HFFc6 (cell line): ENCODE measurements around the gene OR7A5. TPM values are rescaled to one million over a fixed set of nuclear protein-coding genes. Genes with fewer than 3 reads are reported as not detected.
"Not testable (repeated sequence)": the region's sequence is repeated elsewhere in the genome, so short reads cannot be mapped to it uniquely, and the experiment has no call there.

ENCODE experiments used
- DNase-seq: peaks from one replicate; pipeline ENCODE4 v3.0.0-alpha.2; 2018
- H3K27ac Mint-ChIP-seq: 2 replicates; pipeline ENCODE4 v1.8.0; 2020; ENCODE audit warnings: mild to moderate bottlenecking, mixed read lengths
- H3K27me3 Mint-ChIP-seq: 2 replicates; pipeline ENCODE4 v1.8.0; 2021; ENCODE audit warnings: mild to moderate bottlenecking, moderate library complexity, mixed read lengths; ENCODE audit not compliant: insufficient read depth
- H3K36me3 Mint-ChIP-seq: 2 replicates; pipeline ENCODE4 v1.8.0; 2021; ENCODE audit warnings: low read depth, mixed read lengths
- H3K4me1 Mint-ChIP-seq: 2 replicates; pipeline ENCODE4 v1.8.0; 2020; ENCODE audit warnings: low read depth, mixed read lengths
- H3K4me3 Mint-ChIP-seq: 2 replicates; pipeline ENCODE4 v1.8.0; 2020; ENCODE audit warnings: mild to moderate bottlenecking, moderate library complexity, mixed read lengths
- H3K9me3 Mint-ChIP-seq: 2 replicates; pipeline ENCODE4 v1.8.0; 2020; ENCODE audit warnings: mild to moderate bottlenecking, mixed read lengths
- CTCF ChIP-seq: fragments of 200-600 bp; sonication (generic); IDR thresholded peaks from 2 replicates; pipeline ENCODE4 v1.5.0; 2021; ENCODE audit warnings: antibody characterized with exemption, mild to moderate bottlenecking
- total RNA-seq, 6 experiments: library from RNA; stranded (reverse); fragmentation: NEBNext Ultra II Directional; extraction: Animal tissue kit (Norgen Biotek cat#: 25700); gene quantifications; 2 replicates in 1 of 6; 3 replicates in 5 of 6; pipeline ENCODE4 v1.2.3, GENCODE V29; 2021

The OR7A5 gene
- total RNA-seq, 6 experiments from 2014 or later = not detected

DNA sequence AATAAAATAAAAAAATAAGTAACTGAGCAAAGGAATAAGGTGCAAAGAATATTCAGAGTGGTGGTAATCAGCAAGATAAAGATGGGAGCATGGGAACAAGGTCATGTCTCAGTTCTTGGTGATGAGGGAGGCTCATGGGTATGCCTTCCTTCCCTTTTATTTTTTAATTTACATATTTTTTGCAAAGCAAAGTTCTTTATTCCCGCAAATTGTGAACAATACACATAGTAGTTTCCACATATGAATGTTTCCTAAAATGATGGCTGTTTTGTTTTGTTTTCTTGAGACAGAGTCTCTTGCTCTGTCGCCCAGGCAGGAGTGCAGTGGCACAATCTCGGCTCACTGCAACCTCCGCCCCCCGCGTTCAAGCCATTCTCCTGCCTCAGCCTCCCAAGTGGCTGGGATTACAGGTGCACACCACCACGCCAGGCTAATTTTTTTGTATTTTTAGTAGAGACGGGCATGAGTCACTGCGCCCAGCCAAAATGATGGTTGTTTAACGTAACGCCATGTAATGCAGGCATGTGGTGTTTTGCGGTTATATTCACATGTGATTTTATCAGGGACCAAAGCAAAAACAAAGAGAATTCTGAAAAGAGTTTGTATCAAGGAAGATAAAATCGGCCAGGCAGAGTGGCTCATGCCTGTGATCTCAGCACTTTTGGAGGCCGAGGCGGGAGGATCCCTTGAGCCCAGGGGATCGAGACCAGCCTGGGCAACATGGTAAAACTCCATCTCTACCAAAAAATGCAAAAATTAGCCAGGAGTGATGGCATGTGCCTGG lies 52.2 kb downstream of the OR7A5 start:
- Mint-ChIP-seq H3K27ac (no peak overlapping the region), H3K36me3 (no peaks in the 10 kb centered on the region), H3K4me3 (no peak overlapping the region), H3K27me3 (peaks cover 8% of the 10 kb centered on the region), H3K9me3 (peaks cover under 1% of the 10 kb centered on the region; the same call in 1 of the 2 replicates), H3K4me1 (peaks cover 12% of the 10 kb centered on the region; the same call in 1 of the 2 replicates)
- no peak for DNase-seq
- TF ChIP-seq CTCF = no peak

DNA sequence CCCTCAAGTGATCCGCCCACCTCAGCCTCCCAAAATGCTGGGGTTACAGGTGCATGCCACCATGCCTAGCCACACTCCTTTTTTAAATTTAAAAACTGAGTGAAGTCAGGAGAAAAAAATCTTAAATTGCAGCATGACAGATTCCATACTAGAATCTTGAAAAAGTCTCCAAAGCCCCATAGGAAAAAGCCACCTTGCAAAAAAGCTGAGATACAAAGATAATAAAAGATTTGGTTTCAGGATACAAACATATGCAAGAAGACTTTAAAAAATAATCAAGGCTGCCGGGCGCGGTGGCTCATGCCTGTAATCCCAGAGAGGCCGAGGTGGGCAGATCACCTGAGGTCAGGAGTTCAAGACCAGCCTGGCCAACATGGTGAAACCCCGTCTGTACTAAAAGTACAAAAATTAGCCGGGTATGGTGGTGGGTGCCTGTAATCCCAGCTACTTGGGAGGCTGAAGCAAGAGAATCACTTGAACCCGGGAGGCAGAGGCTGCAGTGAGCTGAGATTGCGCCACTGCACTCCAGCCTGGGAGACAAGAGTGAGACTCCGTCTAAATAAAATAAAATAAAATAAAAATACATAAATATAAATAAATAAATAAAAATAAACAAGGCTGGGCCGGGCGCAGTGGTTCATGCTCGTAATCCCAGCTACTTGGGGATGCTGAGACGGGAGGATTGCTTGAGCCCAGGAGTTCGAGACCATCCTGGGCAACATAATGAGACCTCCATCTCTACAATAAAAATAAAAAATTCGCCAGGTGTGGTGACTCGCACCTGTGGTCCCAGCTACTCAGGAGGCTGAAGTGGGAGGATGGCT lies 53.1 kb downstream of the OR7A5 start:
- not testable (repeated sequence) for H3K36me3 Mint-ChIP-seq, H3K27me3 Mint-ChIP-seq, H3K27ac Mint-ChIP-seq

DNA sequence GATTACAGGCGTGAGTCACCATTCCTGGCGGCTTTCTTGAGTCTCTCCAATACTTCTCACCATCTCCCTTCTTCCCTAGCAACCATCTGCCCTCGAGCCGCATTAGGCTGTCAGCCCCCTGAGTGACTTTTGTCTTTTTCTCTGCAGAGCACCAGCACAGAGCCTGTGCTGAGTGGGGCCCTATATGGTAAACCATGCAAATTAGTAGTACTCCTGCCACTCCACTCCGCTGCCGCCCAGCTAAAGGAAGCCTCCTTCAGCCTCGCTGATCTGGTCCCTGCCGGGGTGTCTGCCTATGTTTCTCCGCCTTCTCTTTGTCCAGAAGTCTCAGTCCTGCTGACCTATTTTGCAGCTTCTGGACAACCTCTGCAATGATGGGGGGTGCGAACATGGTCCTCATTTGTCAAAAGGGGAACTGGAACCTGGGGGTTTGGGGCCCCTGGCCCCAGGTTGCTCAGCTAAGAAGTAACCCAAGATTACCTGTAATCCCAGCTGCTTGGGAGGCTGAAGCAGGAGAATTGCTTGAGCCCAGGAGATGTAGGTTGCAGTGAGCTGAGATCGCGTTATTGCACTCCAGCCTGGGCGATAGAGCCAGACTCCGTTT lies 54.3 kb downstream of the OR7A5 start:
- peaks cover 12% of the 10 kb centered on the region; the same call in 1 of the 2 replicates for H3K4me1 Mint-ChIP-seq
- not testable (repeated sequence) for H3K27me3 Mint-ChIP-seq, H3K9me3 Mint-ChIP-seq, DNase-seq, H3K36me3 Mint-ChIP-seq, H3K4me3 Mint-ChIP-seq, H3K27ac Mint-ChIP-seq

More for the DNA sequence above, 53.1 kb downstream of the OR7A5 start:
- not testable (repeated sequence) for H3K4me3 Mint-ChIP-seq, H3K9me3 Mint-ChIP-seq, DNase-seq
- peaks cover 12% of the 10 kb centered on the region; the same call in 1 of the 2 replicates for H3K4me1 Mint-ChIP-seq

DNA sequence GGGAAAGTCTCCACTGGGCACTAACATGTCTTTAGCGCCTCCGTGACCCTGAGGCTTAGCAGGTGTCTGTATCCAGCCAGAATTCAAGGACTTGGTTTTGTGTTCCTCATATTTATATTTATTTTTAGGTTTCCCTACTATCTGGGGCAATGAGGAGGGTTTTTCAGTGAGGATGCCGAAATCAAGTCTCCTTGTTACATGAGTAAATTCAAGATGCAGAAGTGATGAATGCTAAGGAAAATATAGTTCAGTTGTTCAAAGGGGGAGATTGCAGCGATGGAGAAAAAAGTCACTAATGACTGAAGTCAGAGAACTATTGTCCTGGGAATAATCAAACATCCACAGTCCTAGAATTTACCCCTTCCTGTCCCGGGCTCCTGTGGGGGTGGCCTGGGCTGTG lies 55.8 kb downstream of the OR7A5 start:
- H3K27me3 Mint-ChIP-seq = peaks cover 6% of the 10 kb centered on the region; the same call in 1 of the 2 replicates
- no peak for TF ChIP-seq CTCF
- H3K9me3 Mint-ChIP-seq = no peaks in the 10 kb centered on the region; the same call in 1 of the 2 replicates
- H3K27ac Mint-ChIP-seq = no peak overlapping the region
- H3K4me1 Mint-ChIP-seq = no peaks in the 10 kb centered on the region; the same call in 1 of the 2 replicates
- H3K36me3 Mint-ChIP-seq = no peaks in the 10 kb centered on the region
- no peak overlapping the region for H3K4me3 Mint-ChIP-seq
- DNase-seq = no peak

DNA sequence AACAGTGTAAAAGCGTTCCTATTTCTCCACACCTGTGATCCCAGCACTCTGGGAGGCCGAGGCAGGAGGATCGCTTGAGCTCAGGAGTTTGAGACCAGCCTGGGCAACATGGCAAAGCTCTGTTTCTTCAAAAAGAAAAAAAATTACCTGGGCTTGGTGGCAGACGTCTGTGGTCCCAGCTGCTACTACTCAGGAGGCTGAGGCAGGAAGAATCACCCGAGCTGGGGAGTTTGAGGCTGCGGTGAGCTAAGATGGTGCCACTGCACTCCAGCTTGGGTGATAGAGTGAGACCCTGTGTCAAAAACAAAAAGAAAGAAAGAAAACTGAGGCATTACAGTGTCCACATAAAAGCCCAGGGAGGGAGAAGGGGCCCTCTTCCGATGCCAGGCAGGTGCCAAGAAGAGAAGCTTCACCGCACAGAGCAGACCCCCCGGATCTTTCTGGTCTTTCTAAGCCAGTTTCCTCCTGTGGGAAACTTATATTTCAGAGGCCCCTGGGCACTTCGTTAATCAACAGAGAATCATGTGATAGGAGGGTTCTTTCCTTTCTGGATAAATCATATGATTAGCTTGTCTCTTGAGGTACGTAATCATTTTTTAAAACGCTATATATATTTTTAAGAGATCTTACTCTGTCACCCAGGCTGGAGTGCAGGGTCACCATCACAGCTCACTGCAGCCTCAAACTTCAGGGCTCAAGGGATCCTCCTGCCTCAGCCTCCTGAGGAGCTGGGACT lies 56.7 kb downstream of the OR7A5 start, which contains the start of gene ADGRE2:
Gene ADGRE2 (minus strand): TSS at position 451 of the 736 bp plus-strand sequence. CDS start 1,804 bp downstream, outside the sequence.
- not testable (repeated sequence) for H3K4me3 Mint-ChIP-seq, H3K27me3 Mint-ChIP-seq, DNase-seq, H3K9me3 Mint-ChIP-seq, H3K4me1 Mint-ChIP-seq, H3K27ac Mint-ChIP-seq, H3K36me3 Mint-ChIP-seq

DNA sequence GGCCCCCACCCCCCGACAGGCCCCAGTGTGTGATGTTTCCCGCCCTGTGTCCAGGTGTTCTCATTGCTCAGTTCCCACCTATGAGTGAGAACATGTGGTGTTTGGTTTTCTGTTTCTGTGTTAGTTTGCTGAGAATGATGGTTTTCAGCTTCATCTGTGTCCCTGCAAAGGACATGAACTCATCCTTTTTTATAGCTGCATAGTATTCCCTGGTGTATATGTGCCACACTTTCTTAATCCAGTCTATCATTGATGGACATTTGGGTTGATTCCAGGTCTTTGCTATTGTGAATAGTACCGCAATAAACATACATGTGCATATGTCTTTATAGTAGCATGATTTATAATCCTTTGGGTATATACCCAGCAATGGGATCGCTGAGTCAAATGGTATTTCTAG lies 57.3 kb downstream of the OR7A5 start:
- H3K27ac Mint-ChIP-seq, DNase-seq, H3K4me1 Mint-ChIP-seq, H3K27me3 Mint-ChIP-seq, H3K36me3 Mint-ChIP-seq, H3K4me3 Mint-ChIP-seq, H3K9me3 Mint-ChIP-seq: not testable (repeated sequence)

Other genes with a start within 250 kb of the OR7A5 start
- gene ADGRE3, start 160.3 kb downstream of the OR7A5 start, total RNA-seq = not detected
- 10 to 100 TPM in 1 of 6 experiments, 1 to 10 TPM in 5; 7.9 to 10.0 (median 9.1) TPM for gene ZNF333, start 145.1 kb downstream of the OR7A5 start, total RNA-seq
- under 1 TPM in 3 of 6 experiments, not detected in 3; 0.05 to 0.14 (median 0.07) TPM for gene ADGRE2, start 56.6 kb downstream of the OR7A5 start, total RNA-seq
- not detected for gene OR7C1, start within 50 bp of the OR7A5 start, total RNA-seq
- not detected for gene OR7A10, start 13.7 kb upstream of the OR7A5 start, total RNA-seq
- gene OR7A17, start 50.9 kb upstream of the OR7A5 start, total RNA-seq = not detected
- not detected for gene OR7C2, start 106.3 kb upstream of the OR7A5 start, total RNA-seq
- not detected for gene SLC1A6, start 144.7 kb upstream of the OR7A5 start, total RNA-seq
- not detected for gene CASP14, start 214.3 kb upstream of the OR7A5 start, total RNA-seq
- gene OR1I1, start 247.0 kb upstream of the OR7A5 start, total RNA-seq = not detected